ENCODE measurements around the gene KIF5B.

DNA sequence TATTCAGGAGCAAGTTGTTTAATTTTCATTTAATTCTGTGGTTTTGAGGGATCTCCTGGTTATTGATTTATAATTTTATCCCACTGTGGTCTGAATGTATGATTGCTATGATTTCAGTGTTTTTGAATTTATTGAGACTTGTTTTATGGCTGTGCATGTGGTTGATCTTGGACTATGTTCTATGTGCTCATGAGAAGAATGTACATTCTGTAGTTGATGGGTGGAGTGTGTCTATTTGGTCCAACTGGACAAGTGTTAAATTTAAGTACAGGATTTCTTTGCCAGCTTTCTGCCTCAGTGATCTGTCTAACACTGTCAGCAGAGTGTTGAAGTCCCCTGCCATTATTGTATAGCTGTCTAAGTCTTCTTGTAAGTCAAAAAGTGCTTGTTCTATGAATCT lies 34.8 kb upstream of the KIF5B start:
- TF ChIP-seq, protein P1, sequence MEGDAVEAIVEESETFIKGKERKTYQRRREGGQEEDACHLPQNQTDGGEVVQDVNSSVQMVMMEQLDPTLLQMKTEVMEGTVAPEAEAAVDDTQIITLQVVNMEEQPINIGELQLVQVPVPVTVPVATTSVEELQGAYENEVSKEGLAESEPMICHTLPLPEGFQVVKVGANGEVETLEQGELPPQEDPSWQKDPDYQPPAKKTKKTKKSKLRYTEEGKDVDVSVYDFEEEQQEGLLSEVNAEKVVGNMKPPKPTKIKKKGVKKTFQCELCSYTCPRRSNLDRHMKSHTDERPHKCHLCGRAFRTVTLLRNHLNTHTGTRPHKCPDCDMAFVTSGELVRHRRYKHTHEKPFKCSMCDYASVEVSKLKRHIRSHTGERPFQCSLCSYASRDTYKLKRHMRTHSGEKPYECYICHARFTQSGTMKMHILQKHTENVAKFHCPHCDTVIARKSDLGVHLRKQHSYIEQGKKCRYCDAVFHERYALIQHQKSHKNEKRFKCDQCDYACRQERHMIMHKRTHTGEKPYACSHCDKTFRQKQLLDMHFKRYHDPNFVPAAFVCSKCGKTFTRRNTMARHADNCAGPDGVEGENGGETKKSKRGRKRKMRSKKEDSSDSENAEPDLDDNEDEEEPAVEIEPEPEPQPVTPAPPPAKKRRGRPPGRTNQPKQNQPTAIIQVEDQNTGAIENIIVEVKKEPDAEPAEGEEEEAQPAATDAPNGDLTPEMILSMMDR (conservative IDR thresholded peaks at IDR 0.05; ENCODE audit: low read depth, low read length), result no peak
- no peak for TF ChIP-seq POLR2A (IDR thresholded peaks at IDR 0.05; ENCODE audit: low read depth, low read length)
- TF ChIP-seq CHD1 (IDR thresholded peaks at IDR 0.05; ENCODE audit: low read depth, low read length), result no peak
- no peak for TF ChIP-seq NFE2L2 (IDR thresholded peaks at IDR 0.05; ENCODE audit: low read depth, low read length)
